Small intestine (tissue), 7 donors: Measurements from ENCODE around the gene ATRX. TPM values are rescaled to one million over a fixed set of nuclear protein-coding genes. Genes with fewer than 3 reads are reported as not detected.

Experiments
- DNase-seq, 2 donors: peaks; one replicate each; pipeline versions ENCODE4 v3.0.0 to v3.0.0-alpha.2; 2013
- FAIRE-seq: peaks from 2 replicates; lab custom pipeline; 2012; peaks lifted over from hg19 to GRCh38; lab: Jason Lieb, UNC
- H3K27ac ChIP-seq, 3 donors: one replicate each; pipeline ENCODE4 v1.5.1; 2013; ENCODE audit warnings: low read length in 2 of 3, mild to moderate bottlenecking in 2 of 3, control low read depth in 1 of 3, inconsistent platforms in 1 of 3, low read depth in 1 of 3, moderate library complexity in 1 of 3
- H3K27me3 ChIP-seq, 3 donors: one replicate each; pipeline ENCODE4 v1.6.1; 2013; ENCODE audit warnings: low read length in 3 of 3, inconsistent platforms in 1 of 3; ENCODE audit not compliant: control insufficient read depth in 3 of 3, insufficient read depth in 3 of 3
- H3K36me3 ChIP-seq, 3 donors: one replicate each; pipeline ENCODE4 v1.6.1; 2013; ENCODE audit warnings: low read length in 3 of 3, inconsistent platforms in 1 of 3, low read depth in 1 of 3, mild to moderate bottlenecking in 1 of 3, moderate library complexity in 1 of 3; ENCODE audit not compliant: control insufficient read depth in 3 of 3, insufficient read depth in 2 of 3
- H3K4me1 ChIP-seq, 3 donors: one replicate each; pipeline ENCODE4 v1.6.1; 2013; ENCODE audit warnings: low read length in 2 of 3, inconsistent platforms in 1 of 3, low read depth in 1 of 3, mild to moderate bottlenecking in 1 of 3, moderate library complexity in 1 of 3; ENCODE audit not compliant: control insufficient read depth in 3 of 3, insufficient read depth in 2 of 3
- H3K4me3 ChIP-seq, 3 donors: one replicate each; pipeline ENCODE4 v1.5.1; 2013; ENCODE audit warnings: low read length in 3 of 3, control low read depth in 1 of 3, inconsistent platforms in 1 of 3, low read depth in 1 of 3, mild to moderate bottlenecking in 1 of 3, moderate library complexity in 1 of 3
- H3K9me3 ChIP-seq, 2 donors: one replicate each; pipeline ENCODE4 v1.6.1; 2013; ENCODE audit warnings: low read depth in 1 of 2, low read length in 1 of 2; ENCODE audit not compliant: control insufficient read depth in 2 of 2, insufficient read depth in 1 of 2
- WGBS, 3 donors: extraction: QIAGEN DNeasy Blood & Tissue Kit; methylation state at CpG; one replicate each; pipeline ENCODE4 v1.1.7; 2013; 5-methylcytosine and 5-hydroxymethylcytosine counted together
- polyA plus RNA-seq, 4 donors: library from polyadenylated mRNA; stranded (reverse) in 3 of 4; unstranded in 1 of 4; fragments of 200-250 nt in 3 of 4; fragments of 120-200 nt in 1 of 4; gene quantifications; one replicate each; pipeline versions ENCODE4 v1.2.1 to v1.2.3, GENCODE V29; 2013
- donor health status: healthy with polysubstance abuse.
- donor health status: control.
- donor health status: control.
- donor health status: Bipolar disorder and iron deficiency.
- donor health status: healthy.

ATRX gene
- polyA plus RNA-seq, 4 donors, result 6.3 to 35.6 (median 9.4) TPM

DNA sequence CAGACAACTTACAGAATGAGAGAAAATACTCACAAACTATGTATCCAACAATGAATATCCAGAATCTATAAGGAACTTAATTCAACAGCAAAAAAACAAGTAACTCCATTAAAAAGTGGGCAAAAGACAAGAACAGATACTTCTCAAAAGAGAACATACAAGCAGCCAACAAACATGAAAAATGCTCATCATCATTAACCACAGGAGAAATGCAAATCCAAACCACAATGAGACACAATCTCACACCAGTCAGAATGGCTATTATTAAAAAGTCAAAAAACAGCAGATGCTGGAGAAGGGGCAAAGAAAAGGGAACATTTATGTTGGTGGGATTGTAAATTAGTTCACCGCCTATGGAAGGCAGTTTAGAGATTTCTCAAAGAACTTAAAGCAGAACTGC, 188.5 kb downstream of the ATRX start:
- FAIRE-seq (peak; percentile 89), DNase-seq (no peak)
- 94 to 96% (median 96%) methylated on average over 1 of the region's 1 CpG for WGBS, 3 donors
- Histone ChIP-seq H3K27ac (no peak overlapping the region), H3K27me3 (no peaks in the 10 kb centered on the region), H3K4me3 (no peak overlapping the region), H3K36me3 (peaks cover 0 to 5% (median 2%) of the 10 kb centered on the region in 3 donors), H3K9me3 (no peaks in the 10 kb centered on the region), H3K4me1 (no peaks in the 10 kb centered on the region)

DNA sequence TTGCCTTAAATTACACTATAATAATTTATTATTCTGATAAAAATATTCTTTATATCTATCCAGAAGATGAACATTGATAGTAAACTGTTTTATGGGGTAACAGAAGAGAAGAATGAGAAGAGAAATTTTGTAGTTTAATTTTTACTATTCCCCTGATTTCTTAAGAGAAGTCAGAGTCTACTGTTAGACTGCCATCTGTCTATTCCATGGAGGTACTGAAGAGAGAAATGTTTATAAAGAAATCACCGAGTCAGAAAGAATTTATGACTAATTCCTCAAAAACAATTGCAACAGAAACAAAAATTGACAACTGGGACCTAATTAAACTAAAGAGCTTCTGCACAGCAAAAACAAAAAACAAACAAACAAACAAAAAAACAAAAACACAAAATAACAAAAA, 188.9 kb downstream of the ATRX start:
- Histone ChIP-seq H3K9me3 (no peaks in the 10 kb centered on the region), H3K4me1 (no peaks in the 10 kb centered on the region), H3K27me3 (no peaks in the 10 kb centered on the region), H3K36me3 (peaks cover 0 to 5% (median 2%) of the 10 kb centered on the region in 3 donors), H3K27ac (no peak overlapping the region), H3K4me3 (no peak overlapping the region)
- WGBS, 3 donors, result 60 to 82% (median 60%) methylated on average over 1 of the region's 1 CpG
- DNase-seq (no peak), FAIRE-seq (no peak)

GRCh38 chrX:77595848-77596247, 190.2 kb downstream of the ATRX start:
- no peak overlapping the region for H3K27ac ChIP-seq
- WGBS, 3 donors, result 56 to 79% (median 79%) methylated on average over 4 of the region's 4 CpGs
- H3K36me3 ChIP-seq, result peaks cover 0 to 3% (median 2%) of the 10 kb centered on the region in 3 donors
- H3K9me3 ChIP-seq, result no peaks in the 10 kb centered on the region
- H3K4me3 ChIP-seq, result no peak overlapping the region
- no peaks in the 10 kb centered on the region for H3K27me3 ChIP-seq
- FAIRE-seq (no peak), DNase-seq (no peak)
- no peaks in the 10 kb centered on the region for H3K4me1 ChIP-seq

GRCh38 chrX:77572322-77572721, 213.7 kb downstream of the ATRX start:
- WGBS, 3 donors, result 73 to 93% (median 86%) methylated on average over 3 of the region's 3 CpGs
- peaks cover 0 to 2% (median 0%) of the 10 kb centered on the region in 3 donors for H3K36me3 ChIP-seq
- no peaks in the 10 kb centered on the region for H3K4me1 ChIP-seq
- FAIRE-seq, result peak; percentile 82
- DNase-seq, result no peak
- no peak overlapping the region for H3K27ac ChIP-seq
- no peak overlapping the region for H3K4me3 ChIP-seq
- H3K27me3 ChIP-seq, result no peaks in the 10 kb centered on the region
- no peaks in the 10 kb centered on the region for H3K9me3 ChIP-seq

DNA sequence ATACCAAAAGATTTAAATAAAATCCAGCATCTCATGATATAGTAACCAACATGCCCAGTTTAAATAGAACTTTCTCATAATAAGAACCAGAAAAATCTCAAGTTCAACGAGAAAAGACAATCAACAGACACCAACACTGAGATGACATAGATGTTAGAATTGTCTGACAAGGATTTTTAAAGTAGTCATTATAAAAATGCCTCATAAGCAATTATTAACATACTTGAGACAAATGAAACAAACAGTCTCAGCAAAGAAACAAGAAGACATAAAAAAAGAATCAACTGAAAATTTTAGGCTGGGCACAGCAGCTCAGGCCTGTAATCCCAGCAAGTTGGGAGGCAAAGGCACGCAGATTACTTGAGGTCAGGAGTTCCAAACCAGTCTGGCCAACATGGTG, 220.7 kb downstream of the ATRX start:
- WGBS, 3 donors, result 68 to 99% (median 89%) methylated on average over 2 of the region's 2 CpGs
- peaks cover 0 to 5% of the 10 kb centered on the region in 2 donors for H3K9me3 ChIP-seq
- no peaks in the 10 kb centered on the region for H3K4me1 ChIP-seq
- no peak overlapping the region for H3K4me3 ChIP-seq
- DNase-seq (no peak), FAIRE-seq (no peak)
- no peaks in the 10 kb centered on the region for H3K27me3 ChIP-seq
- no peak overlapping the region for H3K27ac ChIP-seq
- peaks cover 0 to 10% (median 2%) of the 10 kb centered on the region in 3 donors for H3K36me3 ChIP-seq

- 83 to 100% (median 98%) methylated on average over 1 of the region's 1 CpG for WGBS, 3 donors
- Histone ChIP-seq H3K4me3 (no peak overlapping the region), H3K36me3 (peaks cover 0 to 8% (median 2%) of the 10 kb centered on the region in 3 donors), H3K9me3 (peaks cover 0 to 5% of the 10 kb centered on the region in 2 donors), H3K27me3 (no peaks in the 10 kb centered on the region), H3K4me1 (no peaks in the 10 kb centered on the region), H3K27ac (no peak overlapping the region)
- no peak for DNase-seq
- FAIRE-seq, result no peak
These were observed 221.2 kb downstream of the ATRX start for GRCh38 chrX:77564823-77565222.

- no peak overlapping the region for H3K27ac ChIP-seq
- 72 to 93% (median 79%) methylated on average over 2 of the region's 2 CpGs for WGBS, 3 donors
- H3K9me3 ChIP-seq, result peaks cover 0 to 3% of the 10 kb centered on the region in 2 donors
- H3K36me3 ChIP-seq, result peaks cover 0 to 6% (median 2%) of the 10 kb centered on the region in 3 donors
- no peaks in the 10 kb centered on the region for H3K27me3 ChIP-seq
- H3K4me3 ChIP-seq, result no peak overlapping the region
- no peak for FAIRE-seq
- no peak for DNase-seq
- no peaks in the 10 kb centered on the region for H3K4me1 ChIP-seq
These were observed 224.6 kb downstream of the ATRX start for GRCh38 chrX:77561372-77561771.

- H3K9me3 ChIP-seq, result no peaks in the 10 kb centered on the region
- no peak for FAIRE-seq
- H3K4me1 ChIP-seq, result no peaks in the 10 kb centered on the region
- H3K4me3 ChIP-seq, result no peak overlapping the region
- H3K27me3 ChIP-seq, result no peaks in the 10 kb centered on the region
- H3K36me3 ChIP-seq, result no peaks in the 10 kb centered on the region
- no peak overlapping the region for H3K27ac ChIP-seq
- DNase-seq, result no peak
These were observed 229.7 kb downstream of the ATRX start for GRCh38 chrX:77556276-77556675.

GRCh38 chrX:77548751-77549150, 237.3 kb downstream of the ATRX start:
- Histone ChIP-seq H3K27me3 (no peaks in the 10 kb centered on the region), H3K27ac (no peak overlapping the region), H3K4me3 (no peak overlapping the region), H3K4me1 (no peaks in the 10 kb centered on the region), H3K9me3 (no peaks in the 10 kb centered on the region), H3K36me3 (peaks cover 0 to 3% (median 0%) of the 10 kb centered on the region in 3 donors)
- WGBS, 3 donors, result 70 to 81% (median 77%) methylated on average over 2 of the region's 2 CpGs
- DNase-seq, result no peak
- FAIRE-seq, result no peak
